GM12875 (cell line): ENCODE measurements around the gene HOXC12.

Source experiments
- H3K4me3 ChIP-seq: one replicate; pipeline ENCODE4 v1.5.1; 2011; ENCODE audit warnings: low read depth, low read length, control low read depth
- CTCF ChIP-seq: IDR thresholded peaks from 2 replicates; pipeline ENCODE4 v1.5.1; 2011; ENCODE audit warnings: low read depth, mild to moderate bottlenecking, control low read depth, inconsistent platforms, low read length, moderate library complexity, borderline replicate concordance; ENCODE audit not compliant: insufficient read depth

HOXC12 gene

GRCh38 chr12:53960187-53961024 is 5.7 kb downstream of the HOXC12 start:
- no peak for TF ChIP-seq CTCF
- H3K4me3 ChIP-seq = no peak overlapping the region

GRCh38 chr12:53961025-53961761 is 6.5 kb downstream of the HOXC12 start:
- no peak overlapping the region for H3K4me3 ChIP-seq
- no peak for TF ChIP-seq CTCF

- no peak overlapping the region for H3K4me3 ChIP-seq
- no peak for TF ChIP-seq CTCF
Observed at GRCh38 chr12:53963005-53963404, 8.3 kb downstream of the HOXC12 start.

- TF ChIP-seq CTCF = no peak
- H3K4me3 ChIP-seq = no peak overlapping the region
Observed at GRCh38 chr12:53963434-53964314, 9.0 kb downstream of the HOXC12 start.

GRCh38 chr12:53964315-53964713 is 9.6 kb downstream of the HOXC12 start:
- no peak for TF ChIP-seq CTCF
- H3K4me3 ChIP-seq = no peak overlapping the region

GRCh38 chr12:53965281-53966084 is 10.8 kb downstream of the HOXC12 start:
- no peak overlapping the region for H3K4me3 ChIP-seq
- no peak for TF ChIP-seq CTCF
